GM19463 (cell line): ENCODE results near the gene SPR.
A peak's percentile ranks its signal among the peaks of the same experiment; 100 is the strongest.

Experiments
- ATAC-seq: cut with Tn5 transposase; IDR thresholded peaks from one replicate; pipeline ENCODE4 v1.9.1; 2021; ENCODE audit warnings: mild to moderate bottlenecking, moderate library complexity; ENCODE audit not compliant: unreplicated experiment

Gene SPR

GRCh38 chr2:72929010-72929409 lies 41.8 kb downstream of the SPR start:
- ATAC-seq, result no peak

GRCh38 chr2:72931280-72931910 lies 44.2 kb downstream of the SPR start:
- no peak for ATAC-seq

- ATAC-seq, result no peak
These were observed 45.0 kb downstream of the SPR start for GRCh38 chr2:72932045-72932740.

- no peak for ATAC-seq
These were observed 45.6 kb downstream of the SPR start for GRCh38 chr2:72932805-72933204.

- ATAC-seq, result no peak
These were observed 46.0 kb downstream of the SPR start for GRCh38 chr2:72933207-72933606.

GRCh38 chr2:72933646-72934151 lies 46.5 kb downstream of the SPR start:
- no peak for ATAC-seq

- peak; percentile 76 for ATAC-seq
These were observed 47.7 kb downstream of the SPR start for GRCh38 chr2:72934683-72935610.

- ATAC-seq, result no peak
These were observed 48.4 kb downstream of the SPR start for GRCh38 chr2:72935611-72935957.

- no peak for ATAC-seq
These were observed 49.6 kb downstream of the SPR start for GRCh38 chr2:72936660-72937355.

- ATAC-seq, result no peak
These were observed 50.1 kb downstream of the SPR start for GRCh38 chr2:72937356-72937669.

- ATAC-seq, result no peak
These were observed 51.2 kb downstream of the SPR start for GRCh38 chr2:72938455-72938854.

- no peak for ATAC-seq
These were observed 53.2 kb downstream of the SPR start for GRCh38 chr2:72940361-72940760.

GRCh38 chr2:72940786-72941185 lies 53.6 kb downstream of the SPR start:
- ATAC-seq, result no peak
